HCT116 (cell line): ENCODE measurements around the gene DHRS2. TPM values are rescaled to one million over a fixed set of nuclear protein-coding genes. Genes with fewer than 3 reads are reported as not detected.

Experiments
- ATAC-seq: fragments of 200-7000 bp; cut with Tn5 transposase; 2 replicates; pipeline ENCODE4 v1.9.1; 2020; ENCODE audit warnings: mild to moderate bottlenecking, moderate library complexity
- BruUV-seq: library from RNA; stranded (reverse); fragments of 400-500 nt; replicated peaks from 2 replicates; lab custom pipeline; 2021; lab: Mats Ljungman, UMichigan
- CTCF ChIA-PET: fragments of 300-600 bp; sonication (Branson Sonifier 250); formaldehyde crosslinking; loops from one replicate; lab custom pipeline; 2021; ENCODE audit warnings: antibody characterized with exemption; lab: Charles Lee
- POLR2A ChIA-PET: fragments of 300-600, 350-600 bp; sonication (Branson Sonifier 250); formaldehyde crosslinking; loops from one replicate; lab custom pipeline; 2021; ENCODE audit warnings: antibody characterized with exemption; lab: Charles Lee
- RAD21 ChIA-PET, 2 experiments: fragments of 300-600 bp; sonication (Branson Sonifier 250); formaldehyde crosslinking; loops; one replicate each; lab custom pipeline; 2023; ENCODE audit warnings: low total read pairs in 2 of 2; ENCODE audit not compliant: uncharacterized antibody in 2 of 2, unreplicated experiment in 2 of 2, low non-redundant PET in 1 of 2; lab: Charles Lee
- DNase-seq: peaks from one replicate; pipeline ENCODE4 v3.0.0-alpha.2; 2010; ENCODE audit warnings: low read depth, low spot score
- H2AFZ ChIP-seq: fragments of 200-600 bp; shearing (Covaris generic), sonication (generic); 2 replicates; pipeline ENCODE4 v1.6.1; 2017; ENCODE audit warnings: low read depth, mixed run types, mixed read lengths, antibody characterized with exemption, low read length; ENCODE audit not compliant: poor library complexity, severe bottlenecking
- H3K27ac ChIP-seq: 2 replicates; pipeline ENCODE4 v1.5.1; 2012; ENCODE audit warnings: low read depth, low read length
- H3K27me3 ChIP-seq: fragments of 200-600 bp; sonication (generic); 2 replicates; pipeline ENCODE4 v1.6.1; 2016; ENCODE audit warnings: mixed run types, low read length, mixed read lengths; ENCODE audit not compliant: insufficient read depth
- H3K36me3 ChIP-seq, 2 experiments: fragments of 200-500 bp in 1 of 2; fragments of 200-600 bp in 1 of 2; sonication (Bioruptor generic) in 1 of 2; sonication (generic) in 1 of 2; 2 replicates each; pipeline versions ENCODE4 v1.5.1 to v1.6.1; 2014 to 2016; ENCODE audit warnings: low read length in 2 of 2, inconsistent platforms in 1 of 2, mixed read lengths in 1 of 2, mixed run types in 1 of 2; ENCODE audit not compliant: insufficient read depth in 2 of 2, control insufficient read depth in 1 of 2
- H3K4me1 ChIP-seq, 2 experiments: fragments of 200-600 bp in 1 of 2; sonication (generic) in 1 of 2; 2 replicates each; pipeline versions ENCODE4 v1.5.1 to v1.6.1; 2012 to 2017; ENCODE audit warnings: low read length in 2 of 2, inconsistent platforms in 1 of 2, mild to moderate bottlenecking in 1 of 2, mixed read lengths in 1 of 2, mixed run types in 1 of 2, moderate library complexity in 1 of 2; ENCODE audit not compliant: insufficient read depth in 2 of 2, control insufficient read depth in 1 of 2
- H3K4me2 ChIP-seq: fragments of 200-600 bp; sonication (generic); 2 replicates; pipeline ENCODE4 v1.6.1; 2017; ENCODE audit warnings: mixed run types, low read length, mixed read lengths
- H3K4me3 ChIP-seq, 2 experiments: fragments of 200-600 bp in 1 of 2; sonication (generic) in 1 of 2; replicated peaks in 1 of 2; 2 replicates each; pipeline ENCODE4 v1.5.1; 2011 to 2016; ENCODE audit warnings: low read length in 2 of 2, control low read depth in 1 of 2, low read depth in 1 of 2, mild to moderate bottlenecking in 1 of 2, mixed read lengths in 1 of 2, mixed run types in 1 of 2
- H3K79me2 ChIP-seq: fragments of 200-600 bp; sonication (generic); 2 replicates; pipeline ENCODE4 v1.6.1; 2017; ENCODE audit warnings: mild to moderate bottlenecking, mixed run types, low read length, moderate library complexity, mixed read lengths; ENCODE audit not compliant: insufficient read depth
- H3K9ac ChIP-seq: fragments of 200-600 bp; sonication (generic); 2 replicates; pipeline ENCODE4 v1.6.1; 2016; ENCODE audit warnings: low read length, mixed read lengths
- H3K9me2 ChIP-seq: fragments of 200-600 bp; sonication (generic), shearing (Covaris generic); 2 replicates; pipeline ENCODE4 v1.6.1; 2017; ENCODE audit warnings: mixed run types, mild to moderate bottlenecking, moderate library complexity; ENCODE audit not compliant: insufficient read depth
- H3K9me3 ChIP-seq, 2 experiments: fragments of 200-500 bp in 1 of 2; fragments of 200-600 bp in 1 of 2; sonication (Bioruptor generic) in 1 of 2; sonication (generic) in 1 of 2; 2 replicates each; pipeline ENCODE4 v1.6.1; 2014 to 2017; ENCODE audit warnings: low read length in 2 of 2, mixed read lengths in 2 of 2, inconsistent platforms in 1 of 2, low read depth in 1 of 2, mild to moderate bottlenecking in 1 of 2, mixed run types in 1 of 2, moderate library complexity in 1 of 2; ENCODE audit not compliant: control insufficient read depth in 1 of 2, insufficient read depth in 1 of 2
- H4K20me1 ChIP-seq: fragments of 200-600 bp; sonication (generic), shearing (Covaris generic); 2 replicates; pipeline ENCODE4 v1.6.1; 2017; ENCODE audit warnings: mixed run types, mild to moderate bottlenecking, moderate library complexity; ENCODE audit not compliant: insufficient read depth
- CEBPB ChIP-seq: IDR thresholded peaks from 2 replicates; pipeline ENCODE4 v1.6.1; 2012; ENCODE audit warnings: low read depth
- CTCF ChIP-seq, 3 experiments: fragments of 200-600 bp in 1 of 3; sonication (generic) in 1 of 3; IDR thresholded peaks in 2 of 3; conservative IDR thresholded peaks in 1 of 3; 2 replicates each; pipeline ENCODE4 v1.5.1; 2012 to 2017; ENCODE audit warnings: low read depth in 2 of 3, low read length in 2 of 3, antibody characterized with exemption in 1 of 3, borderline replicate concordance in 1 of 3, control low read depth in 1 of 3, mild to moderate bottlenecking in 1 of 3, mixed read lengths in 1 of 3, mixed run types in 1 of 3, moderate library complexity in 1 of 3; ENCODE audit not compliant: insufficient read depth in 1 of 3
- ELF1 ChIP-seq: IDR thresholded peaks from 2 replicates; pipeline ENCODE4 v1.6.1; 2012; ENCODE audit warnings: low read depth, borderline replicate concordance
- EZH2phosphoT487 ChIP-seq: fragments of 200-600 bp; IDR thresholded peaks from 2 replicates; pipeline ENCODE4 v1.6.1; 2018; ENCODE audit warnings: antibody characterized with exemption, borderline replicate concordance
- FOSL1 ChIP-seq: IDR thresholded peaks from 2 replicates; pipeline ENCODE4 v1.6.1; 2012; ENCODE audit warnings: low read depth
- MAX ChIP-seq: IDR thresholded peaks from 2 replicates; pipeline ENCODE4 v1.6.1; 2012
- POLR2AphosphoS5 ChIP-seq: IDR thresholded peaks from 2 replicates; pipeline ENCODE4 v1.6.1; 2011; ENCODE audit warnings: mild to moderate bottlenecking, low read depth, low read length, moderate library complexity
- RAD21 ChIP-seq: IDR thresholded peaks from 2 replicates; pipeline ENCODE4 v1.6.1; 2012; ENCODE audit warnings: low read depth, mild to moderate bottlenecking
- SRF ChIP-seq: IDR thresholded peaks from 2 replicates; pipeline ENCODE4 v1.6.1; 2012; ENCODE audit warnings: low read depth
- intact Hi-C: fragments of 100-400 bp; cut with micrococcal nuclease; formaldehyde crosslinking; loops from 2 replicates; pipeline ENCODE4 v1.10.0; 2022
- total RNA-seq: library from RNA; stranded (reverse); gene quantifications from one replicate; pipeline ENCODE4 v1.2.1, GENCODE V29; 2021; ENCODE audit not compliant: unreplicated experiment
- TF ChIP-seq, protein P1 (sequence below): IDR thresholded peaks from 2 replicates; pipeline ENCODE4 v1.6.1; 2012; ENCODE audit warnings: low read depth

Gene DHRS2
- total RNA-seq, 1 experiment from 2014 or later, result 10.0 TPM

GRCh38 chr14:23627961-23628360 lies 8.2 kb upstream of the DHRS2 start:
- ATAC-seq, result no peak
- TF ChIP-seq, protein P1, sequence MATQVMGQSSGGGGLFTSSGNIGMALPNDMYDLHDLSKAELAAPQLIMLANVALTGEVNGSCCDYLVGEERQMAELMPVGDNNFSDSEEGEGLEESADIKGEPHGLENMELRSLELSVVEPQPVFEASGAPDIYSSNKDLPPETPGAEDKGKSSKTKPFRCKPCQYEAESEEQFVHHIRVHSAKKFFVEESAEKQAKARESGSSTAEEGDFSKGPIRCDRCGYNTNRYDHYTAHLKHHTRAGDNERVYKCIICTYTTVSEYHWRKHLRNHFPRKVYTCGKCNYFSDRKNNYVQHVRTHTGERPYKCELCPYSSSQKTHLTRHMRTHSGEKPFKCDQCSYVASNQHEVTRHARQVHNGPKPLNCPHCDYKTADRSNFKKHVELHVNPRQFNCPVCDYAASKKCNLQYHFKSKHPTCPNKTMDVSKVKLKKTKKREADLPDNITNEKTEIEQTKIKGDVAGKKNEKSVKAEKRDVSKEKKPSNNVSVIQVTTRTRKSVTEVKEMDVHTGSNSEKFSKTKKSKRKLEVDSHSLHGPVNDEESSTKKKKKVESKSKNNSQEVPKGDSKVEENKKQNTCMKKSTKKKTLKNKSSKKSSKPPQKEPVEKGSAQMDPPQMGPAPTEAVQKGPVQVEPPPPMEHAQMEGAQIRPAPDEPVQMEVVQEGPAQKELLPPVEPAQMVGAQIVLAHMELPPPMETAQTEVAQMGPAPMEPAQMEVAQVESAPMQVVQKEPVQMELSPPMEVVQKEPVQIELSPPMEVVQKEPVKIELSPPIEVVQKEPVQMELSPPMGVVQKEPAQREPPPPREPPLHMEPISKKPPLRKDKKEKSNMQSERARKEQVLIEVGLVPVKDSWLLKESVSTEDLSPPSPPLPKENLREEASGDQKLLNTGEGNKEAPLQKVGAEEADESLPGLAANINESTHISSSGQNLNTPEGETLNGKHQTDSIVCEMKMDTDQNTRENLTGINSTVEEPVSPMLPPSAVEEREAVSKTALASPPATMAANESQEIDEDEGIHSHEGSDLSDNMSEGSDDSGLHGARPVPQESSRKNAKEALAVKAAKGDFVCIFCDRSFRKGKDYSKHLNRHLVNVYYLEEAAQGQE, result no peak
- no peak for TF ChIP-seq EZH2phosphoT487
- no peak for TF ChIP-seq FOSL1
- no peak for TF ChIP-seq CTCF (IDR thresholded peaks at IDR 0.05 in 2 of 3, conservative IDR thresholded peaks at IDR 0.05 in 1 of 3; ENCODE audit: borderline replicate concordance in 1 of 3, insufficient read depth in 1 of 3, low read depth in 2 of 3, low read length in 2 of 3)
- no peak for TF ChIP-seq SRF
- no peak for TF ChIP-seq RAD21
- no peak for TF ChIP-seq ELF1
- TF ChIP-seq POLR2AphosphoS5, result no peak
- TF ChIP-seq CEBPB, result no peak
- TF ChIP-seq MAX, result no peak
- POLR2A ChIA-PET, result no interaction called here

More at GRCh38 chr14:23627961-23628360, 8.2 kb upstream of the DHRS2 start:
- H3K9me2 ChIP-seq, result no peaks in the 10 kb centered on the region
- H3K4me2 ChIP-seq, result no peak overlapping the region
- no peak overlapping the region for H3K4me3 ChIP-seq
- no peak overlapping the region for H3K27ac ChIP-seq
- ChIA-PET CTCF (interaction anchor here (1.3 to 1.4 kb wide), 2 partner anchors 39 to 283 kb away, joined by 3 to 4 read pairs; no protein-coding TSS in a partner anchor), RAD21 (no interaction called here)
- no peak overlapping the region for H3K9ac ChIP-seq
- peaks cover 12 to 21% of the 10 kb centered on the region in 2 experiments; a peak in 3 of 4 replicates for H3K9me3 ChIP-seq
- no peaks in the 10 kb centered on the region for H3K27me3 ChIP-seq
- no peaks in the 10 kb centered on the region for H4K20me1 ChIP-seq
- peaks cover 6% of the 10 kb centered on the region in 2 experiments; a peak in 3 of 4 replicates for H3K4me1 ChIP-seq
- no peak for DNase-seq
- no peaks in the 10 kb centered on the region for H3K36me3 ChIP-seq
- no TSS peak for BruUV-seq
- H3K79me2 ChIP-seq, result no peaks in the 10 kb centered on the region
- intact Hi-C loops, result no loop called here
- no peak overlapping the region for H2AFZ ChIP-seq
